ENCODE data around the gene RAB39A.

The RAB39A gene

GRCh38 chr11:107996006-107996776, 67.9 kb downstream of the RAB39A start:
- no peak for DNase-seq (ENCODE audit: insufficient read length, low spot score)
- FAIRE-seq = no peak
- TF ChIP-seq CTCF (IDR thresholded peaks at IDR 0.05; ENCODE audit: insufficient read depth, missing control alignments) = no peak

DNA sequence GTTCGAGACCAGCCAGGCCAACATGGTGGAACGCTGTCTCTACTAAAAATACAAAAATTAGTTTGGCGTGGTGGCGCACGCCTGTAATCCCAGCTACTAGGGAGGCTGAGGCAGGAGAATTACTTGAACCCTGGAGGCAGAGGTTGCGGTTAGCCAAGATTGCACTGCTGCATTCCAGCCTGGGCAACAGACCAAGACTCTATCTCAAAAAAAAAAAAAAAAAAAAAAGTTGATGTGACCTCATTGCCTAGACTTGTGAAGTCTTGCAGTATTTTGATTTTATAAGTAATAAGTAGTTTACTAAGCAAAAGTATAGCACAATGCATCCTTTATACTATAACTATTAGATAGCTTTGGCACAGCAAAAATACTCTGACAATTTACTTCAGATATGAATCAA, 70.5 kb downstream of the RAB39A start:
- FAIRE-seq = no peak
- DNase-seq (ENCODE audit: insufficient read length, low spot score) = no peak
- no peak for TF ChIP-seq CTCF (IDR thresholded peaks at IDR 0.05; ENCODE audit: insufficient read depth, missing control alignments)

DNA sequence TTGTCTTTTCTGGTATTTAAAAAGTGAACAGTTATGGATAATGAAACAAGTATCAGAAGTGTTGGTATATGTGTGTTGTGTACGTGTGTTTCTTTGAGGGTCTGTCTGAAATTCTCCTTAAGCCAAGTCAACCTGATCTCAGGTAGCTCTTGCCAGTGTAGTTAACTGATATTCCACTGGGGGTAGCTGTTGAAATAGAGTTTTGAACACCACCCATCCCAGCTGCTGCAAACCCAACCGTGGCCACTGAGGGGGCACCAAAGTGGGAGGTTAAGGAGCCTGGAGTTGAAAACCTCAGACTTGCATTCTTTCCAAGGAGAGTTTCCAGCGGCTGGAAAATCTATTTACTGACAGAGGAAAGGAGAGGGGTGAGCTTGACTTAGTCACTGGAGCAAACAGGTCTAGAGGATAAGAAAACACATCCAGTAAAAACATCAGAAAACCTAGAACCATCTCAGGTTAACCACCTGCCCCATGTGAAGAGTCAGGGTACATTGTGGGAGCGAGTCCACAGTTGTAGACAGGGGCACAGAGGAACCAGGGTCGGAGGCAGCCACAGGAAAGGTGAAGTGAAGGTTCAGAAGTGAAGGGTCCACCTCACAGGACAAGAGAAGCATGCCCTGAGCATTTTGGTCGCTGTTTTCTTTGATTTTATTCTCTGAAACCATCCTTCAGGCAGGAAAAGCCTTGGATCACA, 71.7 kb downstream of the RAB39A start:
- peak; percentile 50 for TF ChIP-seq CTCF (IDR thresholded peaks at IDR 0.05; ENCODE audit: insufficient read depth, missing control alignments)
- DNase-seq (ENCODE audit: insufficient read length, low spot score) = no peak
- FAIRE-seq = no peak

DNA sequence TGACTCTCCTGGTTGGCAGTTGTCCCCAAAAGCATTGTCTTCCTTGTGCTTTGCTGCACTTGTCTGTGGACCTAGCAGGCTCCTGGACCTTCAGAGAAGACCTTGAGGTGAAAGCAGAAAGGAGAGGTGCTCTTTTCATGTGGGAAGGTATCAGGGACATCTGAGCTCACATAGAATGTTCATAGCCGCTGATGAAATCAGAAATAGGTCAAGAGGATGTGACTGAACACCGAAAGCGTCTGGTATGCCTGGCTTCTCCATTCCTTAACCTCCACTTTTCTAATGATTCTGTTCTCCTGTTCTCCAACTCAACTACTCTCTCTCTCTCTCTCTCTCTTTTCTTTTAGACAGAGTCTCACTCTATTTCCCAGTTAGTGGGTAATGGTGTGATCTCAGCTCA, 74.2 kb downstream of the RAB39A start:
- FAIRE-seq (no peak), DNase-seq (ENCODE audit: insufficient read length, low spot score) (no peak)
- no peak for TF ChIP-seq CTCF (IDR thresholded peaks at IDR 0.05; ENCODE audit: insufficient read depth, missing control alignments)

- no peak for TF ChIP-seq CTCF (IDR thresholded peaks at IDR 0.05; ENCODE audit: insufficient read depth, missing control alignments)
- FAIRE-seq (no peak), DNase-seq (ENCODE audit: insufficient read length, low spot score) (no peak)
These were observed 75.4 kb downstream of the RAB39A start for GRCh38 chr11:108003623-108004022.

DNA sequence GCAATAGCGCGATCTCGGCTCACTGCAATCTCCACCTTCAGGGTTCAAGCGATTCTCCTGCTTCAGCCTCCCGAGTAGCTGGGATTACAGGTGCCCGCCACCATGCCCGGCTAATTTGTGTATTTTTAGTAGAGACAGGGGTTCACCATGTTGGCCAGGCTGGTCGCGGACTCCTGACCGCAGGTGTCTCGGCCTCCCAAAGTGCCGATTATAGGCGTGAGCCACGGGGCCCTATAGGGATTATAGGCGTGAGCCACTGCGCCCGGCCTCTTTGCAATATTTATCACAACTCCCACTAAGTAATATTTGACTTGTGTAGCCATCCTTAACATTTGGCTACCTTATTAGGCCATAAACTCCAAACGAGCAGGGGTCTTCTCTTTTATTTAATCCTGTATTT, 79.6 kb downstream of the RAB39A start:
- TF ChIP-seq CTCF (IDR thresholded peaks at IDR 0.05; ENCODE audit: insufficient read depth, missing control alignments) = no peak
- DNase-seq (ENCODE audit: insufficient read length, low spot score) = no peak
- no peak for FAIRE-seq
